ENCODE data around the gene CAMTA1. TPM values are rescaled to one million over a fixed set of nuclear protein-coding genes. Genes with fewer than 3 reads are reported as not detected.

CAMTA1 gene
- total RNA-seq, 1 experiment from 2014 or later, result 69.5 TPM

- H3K27ac ChIP-seq (ENCODE audit: low read depth, low read length), result no peak overlapping the region
- H3K27me3 ChIP-seq (ENCODE audit: insufficient read depth, low read length), result peaks cover 28% of the 10 kb centered on the region
- no peaks in the 10 kb centered on the region for H3K9me3 ChIP-seq (ENCODE audit: control insufficient read depth in 1 of 2, insufficient read depth in 1 of 2, low read depth in 1 of 2, low read length in 2 of 2)
- no peaks in the 10 kb centered on the region for H4K20me1 ChIP-seq (ENCODE audit: insufficient read depth)
- H3K9me2 ChIP-seq (ENCODE audit: insufficient read depth), result no peaks in the 10 kb centered on the region
- TF ChIP-seq, protein P1, sequence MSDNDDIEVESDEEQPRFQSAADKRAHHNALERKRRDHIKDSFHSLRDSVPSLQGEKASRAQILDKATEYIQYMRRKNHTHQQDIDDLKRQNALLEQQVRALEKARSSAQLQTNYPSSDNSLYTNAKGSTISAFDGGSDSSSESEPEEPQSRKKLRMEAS (IDR thresholded peaks at IDR 0.05), result no peak
- no peak for TF ChIP-seq EZH2phosphoT487 (IDR thresholded peaks at IDR 0.05; ENCODE audit: borderline replicate concordance)
- no peak for TF ChIP-seq SRF (IDR thresholded peaks at IDR 0.05; ENCODE audit: low read depth)
- TF ChIP-seq YY1 (IDR thresholded peaks at IDR 0.05; ENCODE audit: extremely low read depth, insufficient replicate concordance, low read depth, low read length), result no peak
- no peak for TF ChIP-seq EZH2 (IDR thresholded peaks at IDR 0.05)
- TF ChIP-seq FOSL1 (IDR thresholded peaks at IDR 0.05; ENCODE audit: low read depth), result no peak
- TF ChIP-seq EGR1 (IDR thresholded peaks at IDR 0.05; ENCODE audit: low read depth), result no peak
- TF ChIP-seq RAD21 (IDR thresholded peaks at IDR 0.05; ENCODE audit: low read depth), result no peak
- no peak for TF ChIP-seq JUND (IDR thresholded peaks at IDR 0.05)
- TF ChIP-seq, protein P2, sequence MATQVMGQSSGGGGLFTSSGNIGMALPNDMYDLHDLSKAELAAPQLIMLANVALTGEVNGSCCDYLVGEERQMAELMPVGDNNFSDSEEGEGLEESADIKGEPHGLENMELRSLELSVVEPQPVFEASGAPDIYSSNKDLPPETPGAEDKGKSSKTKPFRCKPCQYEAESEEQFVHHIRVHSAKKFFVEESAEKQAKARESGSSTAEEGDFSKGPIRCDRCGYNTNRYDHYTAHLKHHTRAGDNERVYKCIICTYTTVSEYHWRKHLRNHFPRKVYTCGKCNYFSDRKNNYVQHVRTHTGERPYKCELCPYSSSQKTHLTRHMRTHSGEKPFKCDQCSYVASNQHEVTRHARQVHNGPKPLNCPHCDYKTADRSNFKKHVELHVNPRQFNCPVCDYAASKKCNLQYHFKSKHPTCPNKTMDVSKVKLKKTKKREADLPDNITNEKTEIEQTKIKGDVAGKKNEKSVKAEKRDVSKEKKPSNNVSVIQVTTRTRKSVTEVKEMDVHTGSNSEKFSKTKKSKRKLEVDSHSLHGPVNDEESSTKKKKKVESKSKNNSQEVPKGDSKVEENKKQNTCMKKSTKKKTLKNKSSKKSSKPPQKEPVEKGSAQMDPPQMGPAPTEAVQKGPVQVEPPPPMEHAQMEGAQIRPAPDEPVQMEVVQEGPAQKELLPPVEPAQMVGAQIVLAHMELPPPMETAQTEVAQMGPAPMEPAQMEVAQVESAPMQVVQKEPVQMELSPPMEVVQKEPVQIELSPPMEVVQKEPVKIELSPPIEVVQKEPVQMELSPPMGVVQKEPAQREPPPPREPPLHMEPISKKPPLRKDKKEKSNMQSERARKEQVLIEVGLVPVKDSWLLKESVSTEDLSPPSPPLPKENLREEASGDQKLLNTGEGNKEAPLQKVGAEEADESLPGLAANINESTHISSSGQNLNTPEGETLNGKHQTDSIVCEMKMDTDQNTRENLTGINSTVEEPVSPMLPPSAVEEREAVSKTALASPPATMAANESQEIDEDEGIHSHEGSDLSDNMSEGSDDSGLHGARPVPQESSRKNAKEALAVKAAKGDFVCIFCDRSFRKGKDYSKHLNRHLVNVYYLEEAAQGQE (IDR thresholded peaks at IDR 0.05; ENCODE audit: low read depth), result no peak
- TF ChIP-seq ZFX (IDR thresholded peaks at IDR 0.05), result no peak
- no peak for TF ChIP-seq CTCF (IDR thresholded peaks at IDR 0.05 in 2 of 3, conservative IDR thresholded peaks at IDR 0.05 in 1 of 3; ENCODE audit: borderline replicate concordance in 1 of 3, insufficient read depth in 1 of 3, low read depth in 2 of 3, low read length in 2 of 3)
- no peak for TF ChIP-seq POLR2A (IDR thresholded peaks at IDR 0.05; ENCODE audit: borderline replicate concordance, extremely low read depth, insufficient read depth, insufficient read length)
- TF ChIP-seq ELF1 (IDR thresholded peaks at IDR 0.05; ENCODE audit: borderline replicate concordance, low read depth), result no peak
- TF ChIP-seq ZNF274 (IDR thresholded peaks at IDR 0.05; ENCODE audit: low read depth, low read length), result no peak
- no peak for TF ChIP-seq TCF7L2 (IDR thresholded peaks at IDR 0.05; ENCODE audit: borderline replicate concordance, extremely low read depth, insufficient read depth, insufficient read length)
- no peak for TF ChIP-seq SP1 (IDR thresholded peaks at IDR 0.05; ENCODE audit: low read depth)
- TF ChIP-seq, protein P3, sequence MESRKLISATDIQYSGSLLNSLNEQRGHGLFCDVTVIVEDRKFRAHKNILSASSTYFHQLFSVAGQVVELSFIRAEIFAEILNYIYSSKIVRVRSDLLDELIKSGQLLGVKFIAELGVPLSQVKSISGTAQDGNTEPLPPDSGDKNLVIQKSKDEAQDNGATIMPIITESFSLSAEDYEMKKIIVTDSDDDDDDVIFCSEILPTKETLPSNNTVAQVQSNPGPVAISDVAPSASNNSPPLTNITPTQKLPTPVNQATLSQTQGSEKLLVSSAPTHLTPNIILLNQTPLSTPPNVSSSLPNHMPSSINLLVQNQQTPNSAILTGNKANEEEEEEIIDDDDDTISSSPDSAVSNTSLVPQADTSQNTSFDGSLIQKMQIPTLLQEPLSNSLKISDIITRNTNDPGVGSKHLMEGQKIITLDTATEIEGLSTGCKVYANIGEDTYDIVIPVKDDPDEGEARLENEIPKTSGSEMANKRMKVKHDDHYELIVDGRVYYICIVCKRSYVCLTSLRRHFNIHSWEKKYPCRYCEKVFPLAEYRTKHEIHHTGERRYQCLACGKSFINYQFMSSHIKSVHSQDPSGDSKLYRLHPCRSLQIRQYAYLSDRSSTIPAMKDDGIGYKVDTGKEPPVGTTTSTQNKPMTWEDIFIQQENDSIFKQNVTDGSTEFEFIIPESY (IDR thresholded peaks at IDR 0.05; ENCODE audit: extremely low read depth, insufficient replicate concordance, low read length), result no peak
- no peak overlapping the region for H3K4me3 ChIP-seq (replicated peaks in 1 of 2; ENCODE audit: low read depth in 1 of 2, low read length in 2 of 2)
- DNase-seq (ENCODE audit: low read depth, low spot score) (no peak), ATAC-seq (no peak)
- ChIA-PET POLR2A (no interaction called here), RAD21 (ENCODE audit: low non-redundant PET in 1 of 2, low total read pairs in 2 of 2, uncharacterized antibody in 2 of 2, unreplicated experiment in 2 of 2) (no interaction called here), CTCF (interaction anchor here (1.0 kb wide), 1 partner anchor 18 kb away, joined by 5 read pairs; no protein-coding TSS in a partner anchor)
- no peak overlapping the region for H2AFZ ChIP-seq (ENCODE audit: low read depth, low read length, poor library complexity, severe bottlenecking)
- no peak overlapping the region for H3K9ac ChIP-seq (ENCODE audit: low read length)
- no peak overlapping the region for H3K4me2 ChIP-seq (ENCODE audit: low read length)
- no peaks in the 10 kb centered on the region for H3K4me1 ChIP-seq (ENCODE audit: control insufficient read depth in 1 of 2, insufficient read depth in 2 of 2, low read length in 2 of 2)
- intact Hi-C loops (cut with micrococcal nuclease), result no loop called here
- no peaks in the 10 kb centered on the region for H3K36me3 ChIP-seq (ENCODE audit: control insufficient read depth in 1 of 2, insufficient read depth in 2 of 2, low read length in 2 of 2)
- no TSS peak for BruUV-seq (replicated peaks)
- no peaks in the 10 kb centered on the region for H3K79me2 ChIP-seq (ENCODE audit: insufficient read depth, low read length)
Observed at GRCh38 chr1:7060745-7061144, 275.5 kb downstream of the CAMTA1 start.

Measured in HCT116 (cell line).